NCI-H748 (cell line): ENCODE measurements around the gene SMYD3.
A peak's percentile ranks its signal among the peaks of the same experiment; 100 is the strongest.

Experiments
- DNase-seq: peaks from one replicate; lab custom pipeline; 2025; ENCODE audit not compliant: unreplicated experiment; lab: John Stamatoyannopoulos, UW

The SMYD3 gene

GRCh38 chr1:246158131-246158530, 348.9 kb downstream of the SMYD3 start:
- no peak for DNase-seq

GRCh38 chr1:246157516-246157915, 349.6 kb downstream of the SMYD3 start:
- peak; percentile 82 for DNase-seq

- DNase-seq, result peak; percentile 9
These were observed 350.2 kb downstream of the SMYD3 start for GRCh38 chr1:246156847-246157246.

- DNase-seq, result no peak
These were observed 351.2 kb downstream of the SMYD3 start for GRCh38 chr1:246155923-246156322.

- no peak for DNase-seq
These were observed 353.3 kb downstream of the SMYD3 start for GRCh38 chr1:246153796-246154212.

GRCh38 chr1:246152986-246153431, 354.1 kb downstream of the SMYD3 start:
- no peak for DNase-seq

- peak; percentile 43 for DNase-seq
These were observed 355.2 kb downstream of the SMYD3 start for GRCh38 chr1:246151796-246152434.

GRCh38 chr1:246149543-246149942, 357.5 kb downstream of the SMYD3 start:
- DNase-seq, result no peak

- no peak for DNase-seq
These were observed 359.3 kb downstream of the SMYD3 start for GRCh38 chr1:246147524-246148461.

- DNase-seq, result no peak
These were observed 360.1 kb downstream of the SMYD3 start for GRCh38 chr1:246146804-246147523.

GRCh38 chr1:246145900-246146299, 361.2 kb downstream of the SMYD3 start:
- no peak for DNase-seq

- DNase-seq, result no peak
These were observed 362.1 kb downstream of the SMYD3 start for GRCh38 chr1:246144931-246145330.

- DNase-seq, result no peak
These were observed 364.7 kb downstream of the SMYD3 start for GRCh38 chr1:246142320-246142893.

- DNase-seq, result no peak
These were observed 365.8 kb downstream of the SMYD3 start for GRCh38 chr1:246141306-246141705.

GRCh38 chr1:246139745-246140182, 367.3 kb downstream of the SMYD3 start:
- DNase-seq, result no peak

GRCh38 chr1:246138781-246139180, 368.3 kb downstream of the SMYD3 start:
- no peak for DNase-seq

- no peak for DNase-seq
These were observed 370.6 kb downstream of the SMYD3 start for GRCh38 chr1:246136477-246136876.

GRCh38 chr1:246134789-246135188, 372.3 kb downstream of the SMYD3 start:
- DNase-seq, result no peak

GRCh38 chr1:246131095-246131494, 376.0 kb downstream of the SMYD3 start:
- DNase-seq, result no peak

GRCh38 chr1:246128494-246129069, 378.5 kb downstream of the SMYD3 start:
- no peak for DNase-seq

- no peak for DNase-seq
These were observed 380.5 kb downstream of the SMYD3 start for GRCh38 chr1:246126580-246126979.
